ENCODE data around the gene KLC1.
"Not testable (repeated sequence)": the region's sequence is repeated elsewhere in the genome, so short reads cannot be mapped to it uniquely, and the experiment has no call there.

KLC1 gene

DNA sequence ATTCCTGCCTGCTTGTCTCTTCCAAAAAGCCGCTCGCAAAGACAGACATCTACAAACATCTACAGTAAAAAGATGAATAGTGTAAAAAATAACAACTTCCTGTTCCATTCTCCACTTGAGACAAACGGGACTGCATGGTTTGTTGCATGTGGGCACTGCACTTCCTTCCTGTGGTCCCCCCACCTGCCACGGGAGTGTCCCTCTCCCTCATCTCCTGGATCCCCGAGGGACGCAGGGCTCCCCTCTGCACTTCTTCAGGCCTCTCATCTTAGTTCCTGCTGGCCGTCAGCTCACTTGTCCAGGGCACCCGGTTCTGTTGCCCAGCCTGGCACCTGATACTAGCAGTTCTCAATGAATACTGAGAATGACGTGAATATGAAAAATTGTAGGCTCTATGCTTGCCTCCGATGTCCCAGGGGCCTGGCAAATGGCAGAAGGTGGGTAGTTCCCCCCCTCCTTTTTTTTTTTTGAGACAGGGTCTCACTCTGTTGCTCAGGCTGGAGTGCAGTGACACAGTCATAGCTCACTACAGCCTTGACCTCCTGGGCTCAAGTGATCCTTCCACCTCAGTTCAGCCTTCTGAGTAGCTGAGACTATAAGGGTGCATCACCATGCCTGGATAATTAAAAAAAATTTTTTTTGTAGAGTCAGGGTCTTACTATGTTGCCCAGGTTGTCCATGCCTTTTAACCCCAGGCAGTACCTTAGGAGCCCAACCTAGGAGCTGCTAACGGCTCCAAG lies 3.5 kb upstream of the KLC1 start:
- FAIRE-seq = no peak

DNA sequence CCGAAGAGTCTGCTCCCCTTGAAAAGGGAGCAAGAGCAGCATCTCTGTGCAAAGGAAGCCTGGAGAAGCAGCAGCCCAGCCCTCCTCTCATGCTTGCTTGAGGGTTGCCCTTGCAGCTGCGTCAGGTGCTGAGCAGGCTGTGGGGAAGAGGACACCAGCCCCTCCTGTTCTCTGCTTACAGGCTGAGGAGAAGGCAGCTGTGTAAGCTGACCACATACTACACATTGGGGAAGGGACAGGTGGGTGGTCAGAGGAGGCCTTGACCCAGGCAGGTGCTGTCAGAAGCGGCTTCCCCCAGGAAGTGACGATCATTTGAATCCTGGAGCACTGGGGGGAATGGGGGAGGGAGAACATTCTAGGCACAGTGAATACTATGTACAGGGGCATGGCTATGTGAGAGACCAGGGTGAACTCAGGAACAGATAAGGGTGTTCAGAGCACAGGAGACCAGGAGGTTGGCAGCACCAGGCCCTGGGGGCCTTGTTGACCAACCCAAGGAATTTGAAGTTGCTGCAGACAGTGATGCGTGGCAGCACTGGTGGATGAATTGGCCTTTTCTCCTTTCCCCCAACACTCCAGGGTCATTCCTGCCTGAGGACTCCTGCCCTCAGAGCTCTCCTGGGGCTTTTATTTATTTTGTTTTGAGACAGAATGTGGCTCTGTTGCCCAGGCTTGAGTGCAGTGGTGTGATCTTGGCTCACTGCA lies 2.7 kb upstream of the KLC1 start:
- FAIRE-seq = no peak

DNA sequence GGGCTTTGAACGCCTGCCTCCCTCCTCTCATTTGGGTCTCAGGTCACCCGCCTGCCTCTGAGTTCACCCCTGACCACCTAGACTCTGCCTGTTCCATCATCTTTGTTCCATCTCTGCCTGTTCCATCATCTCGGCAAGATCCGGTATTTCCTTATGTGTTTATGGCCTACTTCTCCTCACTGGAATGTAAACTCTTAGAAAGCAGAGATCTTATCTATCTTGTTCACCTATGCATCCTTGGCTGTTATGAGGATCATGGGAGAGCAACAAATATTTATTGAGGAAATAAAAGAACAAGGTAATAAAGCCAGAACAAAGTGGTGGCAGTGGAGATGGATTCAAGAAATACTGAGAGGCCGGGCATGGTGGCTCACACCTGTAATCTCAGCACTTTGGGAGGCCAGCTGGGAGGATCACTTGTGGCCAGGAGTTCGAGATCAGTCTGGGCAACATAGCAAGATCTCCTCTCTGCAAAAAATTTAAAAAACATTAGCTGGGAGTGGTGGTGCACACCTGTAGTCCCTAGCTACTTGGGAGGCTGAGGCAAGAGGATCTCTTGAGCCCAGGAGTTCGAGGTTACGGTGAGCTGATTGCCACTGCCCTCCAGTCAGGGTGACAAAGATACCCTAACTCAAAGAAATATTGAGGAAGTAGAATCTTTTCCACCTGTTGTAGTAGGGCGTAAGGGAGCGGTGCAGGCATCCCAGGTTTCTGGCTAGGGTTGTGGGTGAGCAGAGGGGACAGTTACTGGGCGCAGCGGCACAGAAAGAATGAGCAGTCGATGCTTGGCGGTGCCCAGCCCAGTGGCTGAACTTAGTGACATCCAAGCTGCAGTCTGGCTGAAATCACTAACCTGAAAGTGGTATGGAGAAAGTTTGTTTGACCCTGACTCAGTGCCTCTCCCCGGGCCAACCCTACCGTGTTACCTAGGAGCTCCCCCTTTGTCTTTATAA lies 1.7 kb upstream of the KLC1 start:
- no peak for FAIRE-seq

DNA sequence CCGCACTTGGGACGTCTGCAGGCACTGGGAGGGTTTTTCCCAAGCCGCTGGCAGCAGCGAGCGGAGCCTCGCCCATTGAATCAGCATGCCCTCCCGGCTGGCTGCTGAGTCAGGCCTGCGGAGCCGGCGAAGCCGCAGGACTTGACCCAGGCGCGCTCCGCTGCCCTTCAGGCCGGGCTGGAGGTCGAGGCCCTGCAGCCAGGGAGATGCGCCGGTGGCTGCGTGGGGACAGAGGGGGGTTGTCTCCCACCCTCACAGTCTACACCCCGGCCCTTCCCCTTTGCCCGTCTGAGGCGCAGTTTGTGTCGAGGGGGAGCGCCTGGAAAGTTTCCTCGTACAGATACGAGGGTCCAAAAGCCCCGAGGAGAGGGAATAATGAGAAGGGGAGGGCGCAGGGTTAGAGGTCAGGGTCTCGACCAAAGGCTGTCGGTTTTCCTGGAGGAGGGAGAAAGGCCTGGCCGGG lies 759 bp upstream of the KLC1 start:
- FAIRE-seq = no peak

DNA sequence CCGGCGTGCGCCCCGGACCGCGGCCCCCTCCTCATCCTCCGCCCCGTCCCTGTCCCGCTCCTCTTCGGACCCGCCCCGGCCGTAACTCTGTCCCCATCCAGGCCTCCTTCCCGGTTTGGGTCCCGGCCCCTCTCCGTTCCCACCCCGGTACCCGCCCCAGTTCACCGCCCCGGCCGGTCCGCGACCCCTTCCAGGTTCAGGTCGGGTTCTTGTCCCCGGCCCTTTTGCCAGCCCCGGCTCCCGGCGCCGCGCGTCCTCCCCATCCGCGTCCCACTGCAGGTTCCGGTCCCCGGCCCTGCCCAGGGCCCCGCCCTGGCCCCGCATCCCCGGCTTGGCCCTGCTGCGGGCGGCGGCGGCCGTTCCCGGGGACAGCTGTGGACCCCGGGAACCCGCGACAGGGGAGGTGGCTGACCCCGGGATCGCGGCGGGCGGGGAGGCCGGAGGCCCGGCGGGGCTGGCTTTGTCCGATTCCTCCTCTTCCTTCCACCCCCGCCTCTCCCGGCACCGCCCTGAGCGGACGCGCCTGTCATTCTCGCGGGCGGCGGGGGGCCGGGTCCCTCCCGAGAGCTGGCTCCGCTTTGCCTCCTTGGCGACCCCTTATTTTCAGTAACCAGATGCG lies 601 bp downstream of the KLC1 start:
- no peak for FAIRE-seq

DNA sequence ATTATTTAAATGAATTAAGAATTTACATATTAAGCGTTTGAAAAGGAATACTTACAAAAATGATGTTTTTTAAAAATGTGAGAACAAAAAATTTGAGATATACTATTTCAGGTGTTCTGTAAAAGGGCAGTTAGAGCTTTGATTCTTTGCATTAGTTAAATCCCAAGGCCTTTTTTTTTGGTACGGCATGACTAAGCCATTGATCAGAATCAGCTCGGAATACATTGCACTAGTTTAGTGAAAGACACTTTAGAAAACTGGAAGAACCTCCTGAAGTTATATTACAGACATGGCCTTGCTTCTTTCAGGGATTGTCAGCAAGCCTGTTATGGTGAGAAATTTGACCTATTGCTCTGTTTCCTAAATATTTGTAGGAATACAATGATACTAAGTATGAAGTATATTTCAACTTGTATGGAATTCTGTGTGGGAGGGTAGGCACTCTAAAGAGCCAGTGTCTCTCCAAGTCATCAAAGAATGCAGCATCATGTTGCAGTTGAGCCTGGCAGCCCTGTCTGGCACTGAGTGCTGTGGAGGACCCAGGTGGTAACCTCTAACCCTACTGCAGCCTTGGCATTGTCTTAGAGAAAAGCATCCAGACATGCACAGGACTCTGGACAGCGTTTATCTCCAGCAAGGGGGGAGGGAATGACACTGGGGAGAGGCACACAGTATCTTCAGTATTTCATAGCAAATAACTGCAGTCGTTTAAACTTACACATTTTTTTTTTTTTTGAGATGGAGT lies 1.5 kb downstream of the KLC1 start:
- no peak for FAIRE-seq

- no peak for FAIRE-seq
Observed at GRCh38 chr14:103633391-103633790, 4.4 kb downstream of the KLC1 start.

- no peak for FAIRE-seq
Observed at GRCh38 chr14:103634156-103634555, 5.1 kb downstream of the KLC1 start.

DNA sequence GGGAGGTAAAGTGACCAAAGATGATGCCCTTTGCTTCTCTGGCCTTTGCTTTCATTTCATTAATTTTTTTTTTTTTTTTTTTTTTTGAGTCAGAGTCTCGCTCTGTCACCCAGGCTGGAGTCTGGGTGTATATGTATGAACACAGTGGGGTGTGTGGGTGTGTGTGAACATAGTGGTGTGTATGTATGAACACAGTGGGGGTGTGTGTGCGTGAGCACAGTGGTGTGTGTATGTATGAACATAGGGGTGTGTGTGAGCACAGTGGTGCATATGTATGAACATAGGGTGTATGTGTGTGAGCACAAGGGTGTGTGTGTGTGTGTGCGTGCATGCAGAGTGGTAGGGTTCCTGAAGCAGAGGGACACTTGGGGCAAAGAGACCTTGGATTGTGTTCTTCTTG lies 9.6 kb downstream of the KLC1 start:
- FAIRE-seq = no peak

- no peak for FAIRE-seq
Observed at GRCh38 chr14:103641161-103641560, 12.2 kb downstream of the KLC1 start.

- no peak for FAIRE-seq
Observed at GRCh38 chr14:103646189-103646588, 17.2 kb downstream of the KLC1 start.

DNA sequence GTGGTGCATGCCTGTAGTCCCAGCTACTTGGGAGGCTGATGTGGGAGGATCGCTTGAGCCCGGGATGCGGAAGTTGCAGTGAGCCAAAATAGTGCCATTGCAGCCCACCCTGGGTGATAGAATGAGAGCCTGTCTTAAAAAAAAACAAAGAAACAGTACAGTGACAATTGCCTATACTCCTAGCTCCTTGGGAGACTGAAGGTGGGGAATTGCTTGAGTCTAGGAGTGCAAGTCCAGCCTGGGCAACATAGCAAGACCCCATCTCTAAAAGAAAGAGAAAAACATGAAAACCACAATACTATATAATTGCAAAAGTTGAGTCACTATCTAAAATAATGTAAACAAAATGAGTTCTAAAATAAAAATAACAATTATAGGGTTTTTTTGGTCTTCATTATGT lies 20.0 kb downstream of the KLC1 start:
- no peak for FAIRE-seq

DNA sequence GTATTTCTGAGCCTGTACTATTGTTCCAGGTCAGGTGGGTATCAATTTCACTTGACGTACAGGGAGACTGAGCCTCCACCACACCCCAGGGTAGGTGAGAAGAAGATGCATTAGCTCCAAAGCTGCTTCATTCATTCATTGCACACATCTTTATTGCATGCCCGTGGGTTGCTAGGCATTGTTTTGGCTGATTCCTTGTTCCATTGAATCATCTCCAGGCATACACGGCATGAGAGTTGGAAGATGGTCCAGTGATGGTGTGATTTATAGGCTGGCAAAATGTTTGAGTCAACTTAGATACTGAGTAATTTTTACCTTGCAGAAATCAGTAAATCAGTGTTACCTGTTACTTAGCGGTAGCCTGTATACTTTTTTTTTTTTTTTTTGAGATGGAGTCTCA lies 21.2 kb downstream of the KLC1 start:
- no peak for FAIRE-seq

GRCh38 chr14:103651585-103651984 lies 22.6 kb downstream of the KLC1 start:
- no peak for FAIRE-seq

- FAIRE-seq = no peak
Observed at GRCh38 chr14:103652806-103653205, 23.8 kb downstream of the KLC1 start.

GRCh38 chr14:103653336-103653735 lies 24.3 kb downstream of the KLC1 start:
- FAIRE-seq = not testable (repeated sequence)

- no peak for FAIRE-seq
Observed at GRCh38 chr14:103653805-103654204, 24.8 kb downstream of the KLC1 start.

- FAIRE-seq = no peak
Observed at GRCh38 chr14:103654619-103655018, 25.6 kb downstream of the KLC1 start.

DNA sequence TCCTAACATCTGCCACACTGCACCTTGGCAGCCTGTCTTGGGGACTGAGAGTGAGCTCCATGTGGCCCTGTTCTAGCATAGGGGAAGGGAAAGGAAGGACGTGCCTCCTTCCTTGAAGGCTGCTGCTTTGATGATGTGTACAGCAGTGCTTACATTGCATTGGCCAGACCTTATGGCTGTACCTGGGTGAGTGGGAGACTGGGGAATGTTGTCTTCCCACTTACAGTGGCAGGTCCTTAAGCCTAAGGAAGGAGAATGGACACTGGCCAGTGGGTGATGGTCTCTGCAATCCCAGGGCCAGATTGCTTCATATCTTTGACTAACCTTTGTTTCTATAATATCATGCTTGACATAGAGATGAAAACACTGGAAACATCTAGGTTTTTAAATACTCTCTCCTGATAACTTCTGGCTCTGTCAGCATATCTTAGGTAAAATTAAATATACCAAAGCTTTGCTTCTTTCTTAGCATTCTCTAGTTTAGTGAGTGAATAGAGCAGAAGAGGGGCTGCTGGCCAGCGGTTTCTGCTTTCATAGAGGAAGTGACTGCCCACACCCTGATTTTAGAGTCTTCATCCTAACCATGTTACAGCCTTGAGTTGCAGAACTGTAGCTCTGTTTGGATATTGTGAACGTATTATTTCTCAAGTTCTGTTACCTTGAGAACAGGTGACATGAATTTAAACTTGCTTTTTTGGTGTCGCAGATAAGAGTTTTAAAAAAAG lies 27.2 kb downstream of the KLC1 start:
- no peak for FAIRE-seq

DNA sequence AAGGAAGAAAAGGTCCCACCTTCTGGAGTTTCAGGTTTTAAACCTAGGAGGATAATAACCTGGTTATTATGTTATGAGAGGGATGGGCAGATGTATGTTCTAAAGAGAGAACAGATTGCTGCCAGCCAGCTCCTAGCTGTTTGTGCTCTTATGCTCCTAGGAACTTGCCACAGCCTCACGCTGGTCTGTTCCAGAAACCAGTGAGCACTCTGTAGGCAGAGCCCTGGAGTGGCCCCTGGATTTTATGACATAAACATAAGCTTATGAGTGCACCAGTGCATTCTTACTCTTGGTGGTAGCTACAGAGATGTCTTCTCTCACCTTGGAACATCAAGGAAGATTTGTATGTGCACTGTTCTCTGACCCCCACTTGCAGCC lies 27.7 kb downstream of the KLC1 start:
- FAIRE-seq = no peak

DNA sequence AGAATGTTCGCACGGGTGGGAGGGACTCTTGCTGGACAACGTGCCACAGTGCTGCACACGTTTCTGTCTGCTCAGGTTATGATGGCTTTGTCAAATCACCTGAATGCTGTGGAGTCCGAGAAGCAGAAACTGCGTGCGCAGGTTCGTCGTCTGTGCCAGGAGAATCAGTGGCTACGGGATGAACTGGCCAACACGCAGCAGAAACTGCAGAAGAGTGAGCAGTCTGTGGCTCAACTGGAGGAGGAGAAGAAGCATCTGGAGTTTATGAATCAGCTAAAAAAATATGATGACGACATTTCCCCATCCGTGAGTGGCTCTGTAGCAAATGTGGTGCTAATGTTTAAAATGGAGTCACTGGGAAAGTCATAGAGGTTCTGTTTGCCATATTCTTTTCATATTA lies 28.5 kb downstream of the KLC1 start:
- no peak for FAIRE-seq

Data from endometrium (tissue), 2 donors.